Fibroblast of peridontal ligament (primary cell): ENCODE data around the gene NTM.
A peak's percentile ranks its signal among the peaks of the same experiment; 100 is the strongest.

Experiments used
- DNase-seq: peaks from one replicate; pipeline ENCODE4 v3.0.0-alpha.2; 2010; ENCODE audit errors: extremely low read depth

Gene NTM

GRCh38 chr11:131955904-131956303, 585.5 kb downstream of the NTM start:
- no peak for DNase-seq

DNA sequence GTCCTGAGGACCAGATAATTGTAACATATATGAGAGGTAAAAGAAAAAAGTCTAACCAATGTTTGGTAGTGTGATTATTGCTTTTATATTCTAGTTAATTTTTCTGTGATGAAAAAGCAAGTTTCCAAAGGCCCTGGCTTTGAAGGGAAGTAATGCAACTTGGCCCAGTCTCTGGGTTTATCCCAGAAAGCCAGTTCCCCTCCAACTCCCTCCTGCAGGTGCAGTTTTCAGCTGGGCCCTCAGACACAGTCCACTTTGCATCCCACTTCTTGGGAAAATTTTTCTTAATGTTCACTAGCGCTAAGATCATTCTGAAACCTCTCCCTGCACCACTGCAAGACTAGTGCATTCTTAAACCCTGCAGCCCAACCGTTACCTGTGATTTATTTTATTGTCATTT, 586.8 kb downstream of the NTM start:
- no peak for DNase-seq

GRCh38 chr11:131957875-131958274, 587.5 kb downstream of the NTM start:
- no peak for DNase-seq

- DNase-seq = no peak
Observed at GRCh38 chr11:131962818-131963217, 592.4 kb downstream of the NTM start.

GRCh38 chr11:131964698-131965483, 594.5 kb downstream of the NTM start:
- DNase-seq = no peak

DNA sequence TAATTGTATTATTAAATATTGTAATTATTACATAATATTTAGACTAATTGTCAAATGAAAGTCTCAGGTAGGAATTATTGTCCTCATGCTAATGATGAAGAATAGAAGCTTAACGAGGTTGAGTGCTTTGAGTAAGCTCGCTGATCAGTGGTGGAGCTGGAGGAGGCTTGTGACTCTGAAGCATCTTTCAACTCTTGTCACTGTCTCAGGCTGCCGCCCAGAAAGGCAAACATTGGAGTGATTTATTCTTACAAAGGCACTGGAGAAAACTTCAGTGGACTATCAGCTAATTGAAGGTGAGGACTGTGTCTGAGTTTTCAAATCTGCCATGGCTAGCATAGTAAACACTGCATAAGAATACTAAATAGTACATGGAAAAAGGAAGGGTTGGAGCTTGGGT, 595.1 kb downstream of the NTM start:
- DNase-seq = no peak

DNA sequence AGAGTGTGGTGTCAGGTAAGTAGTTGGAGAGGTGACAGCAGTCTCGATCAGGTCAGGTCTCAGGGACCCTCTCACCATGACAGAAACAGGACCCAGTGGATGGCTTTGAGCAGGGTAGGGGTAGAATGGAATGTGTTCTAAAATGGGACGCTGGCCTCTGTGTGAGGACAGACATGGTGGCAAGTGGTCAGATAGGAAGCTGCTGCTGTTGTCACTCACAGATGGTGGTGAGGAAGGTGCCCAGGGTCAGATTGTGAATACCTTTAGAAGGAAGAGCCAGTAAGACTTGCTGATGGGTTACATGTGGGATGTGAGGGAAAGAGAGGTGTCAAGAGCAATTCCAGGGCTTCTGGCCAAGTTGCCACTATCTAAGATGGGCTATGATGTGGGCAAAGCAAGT, 596.3 kb downstream of the NTM start:
- no peak for DNase-seq

DNA sequence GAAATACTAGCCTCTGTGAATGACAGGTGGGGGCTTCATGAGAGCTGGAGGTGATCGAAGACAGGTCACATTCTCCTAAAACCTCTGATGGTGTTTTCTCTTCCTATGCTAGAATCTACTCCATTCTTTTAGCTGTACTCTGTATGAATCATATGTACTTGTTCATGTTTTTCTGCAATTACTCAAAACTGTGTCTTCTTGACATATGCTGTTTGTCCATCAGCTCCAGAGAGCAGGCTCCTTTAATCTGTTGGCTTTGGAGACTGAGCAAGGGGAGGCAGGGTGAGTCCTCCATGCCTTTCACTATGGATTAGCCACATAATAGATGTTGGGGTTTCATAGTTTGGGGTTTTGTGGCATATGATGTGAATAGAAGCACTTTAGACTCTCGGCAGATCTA, 598.8 kb downstream of the NTM start:
- no peak for DNase-seq

DNA sequence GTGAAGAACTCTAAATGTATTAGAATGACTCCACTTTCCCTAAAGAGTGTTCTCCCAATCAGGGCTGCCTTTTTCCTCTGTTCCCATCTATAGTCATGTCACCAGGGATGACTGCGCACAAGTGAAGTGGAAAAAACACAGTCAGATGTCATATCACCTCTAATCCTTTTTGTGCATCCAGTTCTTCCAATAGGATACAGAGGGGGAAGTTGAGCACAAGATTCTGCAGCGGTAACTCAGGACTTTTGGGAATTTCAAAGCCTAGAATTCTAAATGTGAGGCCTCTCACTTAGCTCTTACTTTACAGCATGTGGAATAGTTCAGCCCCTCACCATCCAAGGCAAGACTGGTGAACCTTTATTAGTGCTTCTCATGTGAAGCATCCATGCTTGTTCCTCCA, 602.6 kb downstream of the NTM start:
- DNase-seq = no peak

DNA sequence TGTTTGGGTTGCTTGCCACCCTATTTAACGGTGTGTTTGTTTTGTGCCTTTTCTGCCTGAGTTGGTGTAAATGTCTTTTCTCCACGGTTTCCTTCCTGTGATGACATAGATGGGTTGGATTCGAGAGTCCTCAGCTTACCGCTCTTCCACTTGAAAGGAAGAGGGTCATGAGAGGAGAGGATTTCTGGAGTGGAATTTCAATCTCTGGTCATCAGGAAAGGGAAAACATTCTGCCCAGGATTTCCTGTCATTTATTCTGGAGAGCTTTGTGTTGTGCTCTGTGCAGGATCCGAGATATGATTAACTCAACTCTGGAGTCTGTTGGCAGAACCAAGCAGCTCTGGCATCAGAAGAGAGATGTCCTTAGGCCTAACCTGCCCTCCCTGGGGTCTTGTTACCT, 605.2 kb downstream of the NTM start:
- no peak for DNase-seq

GRCh38 chr11:131976021-131976420, 605.6 kb downstream of the NTM start:
- no peak for DNase-seq

DNA sequence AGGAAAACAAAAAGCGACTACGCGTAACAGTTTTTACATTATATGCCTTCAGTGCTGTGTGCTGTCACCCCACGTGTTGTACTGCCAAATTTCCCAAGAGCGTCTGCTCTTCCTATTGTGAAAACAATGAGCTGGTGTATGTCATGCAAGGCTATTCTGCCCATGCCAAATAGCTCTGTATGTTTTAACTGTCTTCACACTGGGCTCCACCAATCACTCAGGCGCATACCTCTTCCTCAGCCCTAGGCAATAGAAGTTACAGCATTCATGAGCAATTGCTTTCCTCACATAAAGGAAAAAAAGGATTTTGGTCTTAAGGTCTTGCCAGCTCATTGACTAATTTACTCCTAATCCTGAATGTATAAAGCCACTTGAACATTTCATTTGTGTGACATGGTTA, 606.8 kb downstream of the NTM start:
- peak; percentile 51 for DNase-seq

- DNase-seq = peak; percentile 21
Observed at GRCh38 chr11:131977854-131978253, 607.4 kb downstream of the NTM start.

DNA sequence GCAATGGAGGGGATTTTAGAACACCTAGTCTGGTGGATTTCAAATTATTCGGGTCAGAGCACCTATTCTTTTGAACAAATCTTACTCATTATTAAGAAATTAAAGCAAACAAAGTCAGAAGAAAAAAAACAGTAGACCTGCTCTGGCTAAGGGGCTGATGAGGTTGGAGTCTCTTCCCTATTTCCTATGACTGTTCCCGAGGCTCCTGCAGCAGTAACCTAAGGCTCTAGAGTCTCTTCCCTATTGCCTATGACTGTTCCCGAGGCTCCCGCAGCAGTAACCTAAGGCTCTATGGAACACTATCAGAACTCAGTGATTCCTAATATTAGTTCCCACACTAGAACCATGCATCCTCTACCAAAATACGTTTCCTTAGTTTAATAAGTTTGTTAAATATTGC, 607.9 kb downstream of the NTM start:
- no peak for DNase-seq

DNA sequence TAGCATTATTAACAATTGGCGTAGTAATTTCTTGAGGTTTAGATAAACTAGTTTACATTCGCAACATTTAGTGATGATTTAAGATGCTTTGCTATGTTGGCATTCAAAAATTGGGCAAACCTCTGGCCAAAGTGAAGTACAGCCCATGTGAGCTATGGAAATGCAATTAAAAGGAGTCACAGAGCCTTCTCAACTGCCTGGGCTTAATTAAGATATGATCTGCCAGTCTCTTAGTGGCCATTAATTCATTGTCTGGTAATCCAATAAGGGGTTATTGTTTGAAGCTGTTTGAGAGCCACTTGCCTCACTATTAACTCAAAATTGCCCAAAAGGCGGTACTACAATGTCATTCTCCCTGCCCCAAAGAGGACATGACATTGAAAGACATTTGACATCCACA, 608.9 kb downstream of the NTM start:
- no peak for DNase-seq

DNA sequence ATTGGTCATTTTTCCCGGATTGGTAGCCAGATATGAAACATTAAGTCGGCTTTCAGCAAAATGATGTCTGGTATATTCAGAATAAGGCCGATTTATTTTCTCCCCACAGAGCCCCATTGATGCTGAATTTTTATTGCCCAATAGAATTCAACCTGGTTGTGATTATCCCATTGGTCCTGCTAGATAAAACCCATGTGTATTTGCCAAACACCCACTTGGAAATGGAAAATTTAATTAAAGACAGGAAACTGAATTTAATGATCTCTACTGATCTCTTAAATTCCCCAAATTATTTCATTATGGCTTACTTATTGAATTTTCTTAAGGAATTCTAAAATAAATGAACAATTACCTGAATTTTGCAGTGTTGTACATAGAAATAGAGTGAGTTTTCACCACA, 609.8 kb downstream of the NTM start:
- no peak for DNase-seq

DNA sequence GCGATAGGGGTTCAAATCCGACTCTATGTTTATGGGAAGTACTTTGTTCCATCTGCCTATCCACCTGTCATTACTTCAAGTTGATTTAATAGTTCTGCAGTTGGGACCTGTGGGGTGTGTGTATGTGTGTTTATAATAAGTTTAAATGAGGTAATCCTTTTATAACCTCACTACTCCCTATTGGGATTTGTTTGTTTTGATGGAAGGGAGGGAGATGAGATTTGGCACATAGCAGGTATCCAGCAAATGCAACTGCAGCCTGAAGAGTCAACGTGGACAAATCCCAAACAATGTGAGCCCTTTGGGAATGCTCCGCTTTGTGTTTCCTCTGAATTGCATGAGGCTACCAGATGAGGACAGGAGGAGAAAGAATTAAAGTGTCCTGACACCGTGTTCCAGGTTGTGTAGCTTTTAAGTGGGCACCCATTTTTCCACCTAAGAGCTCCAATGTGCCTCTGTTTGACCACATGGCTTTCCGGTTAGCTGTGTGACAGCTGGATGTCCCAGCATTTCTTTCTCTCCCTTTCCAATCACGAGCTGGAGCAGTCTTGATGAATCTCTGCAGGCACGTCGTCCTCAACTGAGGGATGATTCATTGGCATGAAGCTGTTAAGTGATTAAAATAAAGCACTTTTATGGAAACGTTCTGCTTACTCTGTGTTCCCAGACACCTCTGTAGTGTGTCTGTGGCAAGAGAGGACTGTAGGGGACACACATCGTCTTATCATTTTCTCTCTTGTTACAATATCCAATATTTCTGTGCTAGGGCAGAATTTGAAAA, 610.7 kb downstream of the NTM start:
- no peak for DNase-seq

GRCh38 chr11:131982154-131982553, 611.7 kb downstream of the NTM start:
- DNase-seq = no peak

GRCh38 chr11:131985846-131986301, 615.5 kb downstream of the NTM start:
- peak; percentile 72 for DNase-seq

- no peak for DNase-seq
Observed at GRCh38 chr11:131987703-131988102, 617.3 kb downstream of the NTM start.

DNA sequence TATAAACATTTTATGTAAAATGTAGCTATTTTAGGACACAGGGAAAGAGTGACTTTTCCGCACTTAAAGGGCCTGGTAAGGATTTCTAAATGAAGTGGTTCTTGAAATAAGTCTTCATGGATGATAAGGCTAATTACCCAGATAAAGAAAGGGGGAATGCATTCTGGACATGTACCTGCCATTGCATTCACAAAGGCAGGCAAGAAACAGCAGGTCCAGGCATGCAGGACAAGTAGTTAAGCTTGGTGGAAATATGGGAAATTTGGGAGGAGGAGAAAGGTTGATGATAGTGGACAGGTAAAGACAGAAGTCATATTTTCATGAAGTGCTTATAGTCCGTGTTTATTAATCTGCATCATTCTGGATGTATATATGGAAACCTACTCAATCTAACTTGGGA, 621.2 kb downstream of the NTM start:
- DNase-seq = no peak

- no peak for DNase-seq
Observed at GRCh38 chr11:131993246-131993645, 622.8 kb downstream of the NTM start.

GRCh38 chr11:131998020-131998419, 627.6 kb downstream of the NTM start:
- no peak for DNase-seq
